Esophagus squamous epithelium (tissue), 4 donors: ENCODE measurements around the gene CTNNA3.

Experiments used
- CTCF ChIP-seq, 6 experiments: fragments of 450-650 bp in 4 of 6; fragments of 200-600 bp in 2 of 6; sonication (generic) in 2 of 6; IDR thresholded peaks; one replicate each; pipeline ENCODE4 v1.5.1; 2016 to 2019; ENCODE audit warnings: antibody characterized with exemption in 6 of 6, mild to moderate bottlenecking in 4 of 6, moderate library complexity in 4 of 6
- POLR2A ChIP-seq, 4 donors: fragments of 450-650 bp; IDR thresholded peaks; one replicate each; pipeline ENCODE4 v1.6.1; 2017; ENCODE audit warnings: antibody characterized with exemption in 4 of 4, mild to moderate bottlenecking in 4 of 4, moderate library complexity in 3 of 4

DNA sequence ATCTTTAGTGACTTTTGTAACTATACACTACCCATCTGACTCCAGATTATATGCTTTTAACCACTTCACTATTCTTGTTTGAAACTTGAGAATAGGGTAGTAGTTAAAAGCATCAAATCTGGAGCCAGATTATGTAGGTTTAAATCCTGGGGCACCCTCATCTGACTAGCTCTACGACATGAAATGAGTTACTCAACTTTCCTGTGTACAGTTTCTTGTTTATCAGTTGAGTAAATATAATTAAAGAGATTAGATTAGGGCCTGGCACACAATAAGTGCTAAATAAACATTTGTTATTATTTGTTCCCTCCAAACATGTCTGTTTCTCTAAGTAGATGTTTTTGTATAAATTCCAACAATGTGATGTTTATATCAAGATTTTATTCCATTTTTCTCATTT lies 1255.4 kb downstream of the CTNNA3 start:
- no peak for TF ChIP-seq CTCF (IDR thresholded peaks at IDR 0.05)
- no peak for TF ChIP-seq POLR2A (IDR thresholded peaks at IDR 0.05)
